Measurements from ENCODE around the gene MAEA.

MAEA gene

DNA sequence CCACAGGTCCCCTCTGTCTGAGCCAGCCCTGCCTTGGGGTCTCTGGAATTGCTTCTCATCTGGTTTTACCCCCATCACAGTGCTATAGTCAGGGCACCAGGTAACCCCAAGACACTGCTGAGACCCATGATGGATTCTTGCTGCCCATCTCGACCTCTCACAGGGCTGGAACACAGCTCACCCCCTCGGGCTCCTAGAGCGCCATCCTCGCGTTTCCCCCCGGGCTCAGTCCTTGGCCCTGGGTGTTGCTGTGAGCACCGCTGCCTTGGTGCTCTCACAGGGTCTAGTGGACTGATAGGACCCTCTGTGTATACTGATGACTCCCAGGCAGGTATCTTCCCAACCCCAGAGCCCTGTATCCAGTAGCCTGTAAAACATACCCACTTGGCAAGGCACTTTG is 8.8 kb downstream of the MAEA start:
- Histone ChIP-seq H3K27ac (ENCODE audit: low read depth, low read length, poor library complexity, severe bottlenecking) (no peak overlapping the region), H3K36me3 (ENCODE audit: insufficient read depth, low read length) (peaks cover 5% of the 10 kb centered on the region; the same call in 1 of the 2 replicates), H3K4me1 (ENCODE audit: insufficient read depth, low read length, severe bottlenecking) (peaks cover 18% of the 10 kb centered on the region), H3K9me2 (ENCODE audit: low read depth, low read length) (no peaks in the 10 kb centered on the region), H2AFZ (ENCODE audit: low read length) (no peak overlapping the region), H3K79me2 (ENCODE audit: insufficient read depth, low read length) (peaks cover 9% of the 10 kb centered on the region), H3K4me2 (ENCODE audit: low read length) (no peak overlapping the region), H3K4me3 (ENCODE audit: low read depth, low read length, poor library complexity, severe bottlenecking) (no peak overlapping the region), H3K9ac (ENCODE audit: low read length) (no peak overlapping the region), H3K9me3 (ENCODE audit: low read length) (no peaks in the 10 kb centered on the region), H3K27me3 (ENCODE audit: insufficient read depth, low read length) (no peaks in the 10 kb centered on the region), H4K20me1 (ENCODE audit: insufficient read depth, low read length) (no peaks in the 10 kb centered on the region), H3F3A (ENCODE audit: insufficient read depth, low read length) (no peaks in the 10 kb centered on the region)
- no peak for TF ChIP-seq EZH2 (IDR thresholded peaks at IDR 0.05; ENCODE audit: borderline replicate concordance, low read length)
- TF ChIP-seq CTCF (IDR thresholded peaks at IDR 0.05; ENCODE audit: low read length) = no peak

DNA sequence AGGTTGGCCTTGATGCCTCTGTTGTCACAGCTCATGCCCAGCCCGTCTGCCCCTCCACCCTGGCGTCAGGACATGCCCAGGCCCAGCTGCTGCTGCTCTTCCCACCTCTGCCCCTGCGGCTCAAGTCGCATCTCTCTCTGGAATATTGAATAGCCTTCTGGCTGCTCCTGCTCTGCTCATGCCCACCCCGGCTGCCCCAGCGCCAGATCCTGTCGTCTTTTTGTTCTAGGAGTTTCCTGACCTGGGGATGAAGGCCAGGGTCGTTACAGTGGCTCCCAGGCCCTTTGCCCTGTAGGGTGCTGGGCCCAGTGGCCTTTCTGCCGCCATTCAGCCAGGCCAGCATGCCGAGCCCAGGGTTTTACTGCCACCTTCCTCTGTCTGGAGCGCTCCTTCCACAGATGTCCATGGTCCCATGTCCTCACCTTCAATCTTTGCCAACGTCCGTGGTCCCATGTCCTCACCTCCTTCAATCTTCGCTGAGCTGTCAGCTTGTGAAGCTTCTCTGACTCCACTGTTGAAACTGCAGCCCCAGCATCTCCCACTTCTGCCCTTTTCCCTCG is 9.7 kb downstream of the MAEA start:
- H3K9me3 ChIP-seq (ENCODE audit: low read length) = no peaks in the 10 kb centered on the region
- H3K4me1 ChIP-seq (ENCODE audit: insufficient read depth, low read length, severe bottlenecking) = peaks cover 9% of the 10 kb centered on the region
- H3K9ac ChIP-seq (ENCODE audit: low read length) = no peak overlapping the region
- no peak overlapping the region for H3K27ac ChIP-seq (ENCODE audit: low read depth, low read length, poor library complexity, severe bottlenecking)
- H2AFZ ChIP-seq (ENCODE audit: low read length) = no peak overlapping the region
- H3K9me2 ChIP-seq (ENCODE audit: low read depth, low read length) = no peaks in the 10 kb centered on the region
- H3K4me2 ChIP-seq (ENCODE audit: low read length) = no peak overlapping the region
- no peaks in the 10 kb centered on the region for H3F3A ChIP-seq (ENCODE audit: insufficient read depth, low read length)
- no peaks in the 10 kb centered on the region for H3K27me3 ChIP-seq (ENCODE audit: insufficient read depth, low read length)
- H3K36me3 ChIP-seq (ENCODE audit: insufficient read depth, low read length) = peaks cover 5% of the 10 kb centered on the region; the same call in 1 of the 2 replicates
- H3K4me3 ChIP-seq (ENCODE audit: low read depth, low read length, poor library complexity, severe bottlenecking) = no peak overlapping the region
- H4K20me1 ChIP-seq (ENCODE audit: insufficient read depth, low read length) = no peaks in the 10 kb centered on the region
- H3K79me2 ChIP-seq (ENCODE audit: insufficient read depth, low read length) = peaks cover 2% of the 10 kb centered on the region
- TF ChIP-seq EZH2 (IDR thresholded peaks at IDR 0.05; ENCODE audit: borderline replicate concordance, low read length) (no peak), CTCF (IDR thresholded peaks at IDR 0.05; ENCODE audit: low read length) (no peak)

- no peak overlapping the region for H3K27ac ChIP-seq (ENCODE audit: low read depth, low read length, poor library complexity, severe bottlenecking)
- peaks cover 12% of the 10 kb centered on the region; the same call in 1 of the 2 replicates for H3K36me3 ChIP-seq (ENCODE audit: insufficient read depth, low read length)
- H2AFZ ChIP-seq (ENCODE audit: low read length) = no peak overlapping the region
- no peaks in the 10 kb centered on the region for H3K9me2 ChIP-seq (ENCODE audit: low read depth, low read length)
- no peaks in the 10 kb centered on the region for H3K79me2 ChIP-seq (ENCODE audit: insufficient read depth, low read length)
- no peak overlapping the region for H3K4me3 ChIP-seq (ENCODE audit: low read depth, low read length, poor library complexity, severe bottlenecking)
- H4K20me1 ChIP-seq (ENCODE audit: insufficient read depth, low read length) = no peaks in the 10 kb centered on the region
- H3K4me2 ChIP-seq (ENCODE audit: low read length) = no peak overlapping the region
- TF ChIP-seq EZH2 (IDR thresholded peaks at IDR 0.05; ENCODE audit: borderline replicate concordance, low read length) = no peak
- no peak for TF ChIP-seq CTCF (IDR thresholded peaks at IDR 0.05; ENCODE audit: low read length)
- no peaks in the 10 kb centered on the region for H3F3A ChIP-seq (ENCODE audit: insufficient read depth, low read length)
- no peaks in the 10 kb centered on the region for H3K9me3 ChIP-seq (ENCODE audit: low read length)
- no peak overlapping the region for H3K9ac ChIP-seq (ENCODE audit: low read length)
- H3K27me3 ChIP-seq (ENCODE audit: insufficient read depth, low read length) = no peaks in the 10 kb centered on the region
- no peaks in the 10 kb centered on the region for H3K4me1 ChIP-seq (ENCODE audit: insufficient read depth, low read length, severe bottlenecking)
These were observed 11.1 kb downstream of the MAEA start for GRCh38 chr4:1300466-1301455.

All from OCI-LY1 (cell line).